ENCODE measurements around the gene KRTAP17-1.
"Not testable (repeated sequence)": the region's sequence is repeated elsewhere in the genome, so short reads cannot be mapped to it uniquely, and the experiment has no call there.

KRTAP17-1 gene

DNA sequence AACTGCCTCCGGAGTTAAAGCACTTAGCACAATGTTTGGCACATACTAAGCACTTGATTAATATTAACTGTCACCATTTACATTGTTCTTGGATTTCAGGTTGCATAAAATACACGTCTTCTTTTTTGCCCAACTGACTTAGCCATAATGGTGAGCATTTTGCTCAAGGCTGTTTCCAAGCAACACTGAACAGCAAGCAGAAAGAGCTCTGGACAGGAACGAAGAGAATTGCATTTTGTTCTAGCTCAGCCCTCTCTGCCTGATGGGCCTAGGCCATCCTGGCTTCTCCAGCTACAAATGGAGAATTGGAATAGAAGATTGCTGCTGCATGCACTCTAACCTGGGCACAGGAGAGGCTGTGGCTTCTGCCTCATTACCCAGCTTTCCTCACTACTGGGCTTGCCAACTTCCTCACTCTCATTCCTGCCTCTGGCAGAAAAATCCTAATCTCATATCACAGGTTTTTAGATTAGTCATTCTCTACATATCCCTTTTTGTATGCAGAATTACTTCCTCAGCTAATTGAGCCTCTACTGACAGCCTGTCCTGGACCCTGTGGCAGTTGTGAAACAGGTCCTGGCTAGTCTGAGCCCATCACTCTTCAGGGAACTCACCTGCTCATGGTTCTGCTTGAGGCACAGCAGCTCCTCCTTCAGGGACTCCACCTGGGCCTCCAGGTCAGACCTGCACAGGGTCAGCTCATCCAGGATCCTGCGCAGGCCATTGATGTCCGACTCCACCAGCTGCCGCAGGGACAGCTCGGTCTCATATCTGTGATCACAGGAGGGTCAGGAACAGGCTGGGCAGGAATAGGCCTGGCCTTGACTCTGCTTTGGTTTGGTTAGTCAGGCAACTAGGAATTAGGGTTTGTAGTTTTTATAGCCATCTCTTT, 32.6 kb upstream of the KRTAP17-1 start:
- no peak for DNase-seq (ENCODE audit: low read depth)
- TF ChIP-seq, protein P1, sequence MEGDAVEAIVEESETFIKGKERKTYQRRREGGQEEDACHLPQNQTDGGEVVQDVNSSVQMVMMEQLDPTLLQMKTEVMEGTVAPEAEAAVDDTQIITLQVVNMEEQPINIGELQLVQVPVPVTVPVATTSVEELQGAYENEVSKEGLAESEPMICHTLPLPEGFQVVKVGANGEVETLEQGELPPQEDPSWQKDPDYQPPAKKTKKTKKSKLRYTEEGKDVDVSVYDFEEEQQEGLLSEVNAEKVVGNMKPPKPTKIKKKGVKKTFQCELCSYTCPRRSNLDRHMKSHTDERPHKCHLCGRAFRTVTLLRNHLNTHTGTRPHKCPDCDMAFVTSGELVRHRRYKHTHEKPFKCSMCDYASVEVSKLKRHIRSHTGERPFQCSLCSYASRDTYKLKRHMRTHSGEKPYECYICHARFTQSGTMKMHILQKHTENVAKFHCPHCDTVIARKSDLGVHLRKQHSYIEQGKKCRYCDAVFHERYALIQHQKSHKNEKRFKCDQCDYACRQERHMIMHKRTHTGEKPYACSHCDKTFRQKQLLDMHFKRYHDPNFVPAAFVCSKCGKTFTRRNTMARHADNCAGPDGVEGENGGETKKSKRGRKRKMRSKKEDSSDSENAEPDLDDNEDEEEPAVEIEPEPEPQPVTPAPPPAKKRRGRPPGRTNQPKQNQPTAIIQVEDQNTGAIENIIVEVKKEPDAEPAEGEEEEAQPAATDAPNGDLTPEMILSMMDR (IDR thresholded peaks at IDR 0.05; ENCODE audit: insufficient read depth, low read depth, low read length, missing control alignments) = no peak
- no peak overlapping the region for H3K4me3 ChIP-seq (ENCODE audit: low read depth, low read length)

DNA sequence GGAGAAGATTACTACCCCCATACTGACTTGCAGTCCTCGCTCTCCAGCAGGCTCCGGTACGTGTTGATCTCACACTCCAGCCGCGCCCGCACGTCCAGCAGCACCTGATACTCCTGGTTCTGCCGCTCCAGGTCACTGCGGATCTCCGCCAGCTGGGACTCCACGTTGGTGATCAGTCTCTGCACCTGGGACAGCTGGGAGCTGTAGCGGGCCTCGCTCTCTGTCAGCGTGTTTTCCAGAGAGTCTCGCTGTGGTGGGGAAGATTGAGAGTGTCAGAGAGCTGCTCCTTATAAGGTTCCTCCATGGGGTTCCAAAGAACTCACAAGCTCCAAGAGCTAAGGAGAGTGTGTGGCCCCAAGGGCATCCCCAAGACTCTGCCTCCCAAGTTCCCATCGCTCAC, 30.9 kb upstream of the KRTAP17-1 start:
- H3K4me3 ChIP-seq (ENCODE audit: low read depth, low read length); DNase-seq (ENCODE audit: low read depth): not testable (repeated sequence)

DNA sequence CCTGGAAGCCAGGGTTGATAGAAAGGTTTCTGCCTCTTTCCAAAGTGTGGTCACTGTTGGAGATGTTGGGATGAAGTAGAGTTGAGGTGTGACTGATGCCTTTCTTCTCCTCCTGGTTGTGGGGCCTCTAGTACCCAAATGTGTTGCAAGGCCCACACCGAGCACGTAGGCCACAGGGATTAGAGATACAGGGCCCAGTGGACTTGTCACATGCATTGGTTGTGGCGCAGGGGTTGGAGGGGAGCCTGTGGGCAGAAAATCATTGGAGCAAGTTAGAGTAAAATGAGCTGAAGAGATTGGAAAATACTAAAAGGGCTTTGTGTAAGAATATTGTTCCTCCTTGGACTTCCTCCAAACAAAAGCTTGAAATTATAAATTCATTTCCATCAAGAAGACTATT, 30.5 kb upstream of the KRTAP17-1 start:
- DNase-seq (ENCODE audit: low read depth) = no peak
- TF ChIP-seq, protein P1 (IDR thresholded peaks at IDR 0.05; ENCODE audit: insufficient read depth, low read depth, low read length, missing control alignments) = no peak
- H3K4me3 ChIP-seq (ENCODE audit: low read depth, low read length) = no peak overlapping the region

DNA sequence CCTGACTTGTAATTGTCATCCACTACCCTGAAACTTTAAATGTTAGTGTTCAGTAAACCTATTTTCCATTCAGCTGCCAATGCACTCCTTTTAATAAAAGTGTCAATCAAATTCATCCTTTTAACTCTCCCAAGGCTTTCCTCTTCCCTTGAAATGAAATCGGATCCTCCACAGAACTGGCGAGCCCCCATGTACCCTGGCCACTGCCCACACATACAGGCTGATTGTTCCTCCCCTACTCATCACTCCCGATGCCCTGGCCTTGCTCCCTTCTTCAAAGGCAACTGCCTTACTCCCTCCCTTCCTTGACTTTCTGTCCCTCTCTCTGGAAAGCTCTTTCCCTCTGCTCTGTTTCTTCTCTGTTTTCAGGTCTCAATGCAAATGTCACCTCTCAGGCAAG, 27.5 kb upstream of the KRTAP17-1 start:
- DNase-seq (ENCODE audit: low read depth) = no peak
- TF ChIP-seq, protein P1 (IDR thresholded peaks at IDR 0.05; ENCODE audit: insufficient read depth, low read depth, low read length, missing control alignments) = no peak
- H3K4me3 ChIP-seq (ENCODE audit: low read depth, low read length) = no peak overlapping the region

DNA sequence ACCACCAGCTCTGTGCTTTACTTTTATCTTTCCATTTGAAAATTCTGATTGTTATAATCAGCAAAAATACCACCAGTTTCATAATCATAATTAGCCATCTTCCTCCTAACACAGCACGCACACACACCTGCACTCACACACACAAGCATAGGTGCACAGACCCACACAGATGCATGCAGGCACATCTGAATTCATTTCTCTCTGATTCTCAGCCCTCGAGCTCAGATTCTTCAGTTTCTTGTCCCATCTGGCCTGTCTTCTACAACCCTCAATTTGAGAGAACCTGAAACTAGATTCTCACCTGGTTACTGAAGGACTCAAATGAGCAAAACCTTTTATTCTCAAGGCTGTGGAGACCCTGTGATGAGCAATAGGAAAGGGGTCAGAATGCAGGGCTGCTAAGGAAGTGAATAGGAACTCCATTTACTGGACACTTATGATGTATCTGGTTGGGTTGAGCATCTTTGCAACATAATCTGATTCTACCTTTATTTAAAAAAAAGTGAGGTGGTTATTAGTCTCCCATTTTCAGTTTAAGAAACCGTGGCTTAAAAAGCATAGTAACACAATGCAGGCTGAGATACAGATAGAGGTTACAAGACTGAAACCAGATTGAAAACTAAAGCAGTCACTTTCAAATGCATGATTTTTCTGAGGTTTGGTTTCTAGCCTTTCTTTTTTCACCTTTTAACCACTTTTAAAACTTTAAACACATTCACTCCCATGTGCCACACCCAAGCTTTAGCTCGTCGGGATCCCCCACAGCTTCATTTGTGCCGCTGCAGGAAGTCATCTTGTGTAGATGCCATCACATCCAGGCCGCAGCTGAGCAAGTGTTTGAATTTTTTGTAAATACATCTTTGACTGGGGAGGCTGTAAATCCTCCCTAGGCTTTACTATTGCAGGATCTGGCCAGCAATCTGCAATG, 25.7 kb upstream of the KRTAP17-1 start:
- H3K4me3 ChIP-seq (ENCODE audit: low read depth, low read length) = no peak overlapping the region
- TF ChIP-seq, protein P1 (IDR thresholded peaks at IDR 0.05; ENCODE audit: insufficient read depth, low read depth, low read length, missing control alignments) = no peak
- DNase-seq (ENCODE audit: low read depth) = peak; percentile 29

DNA sequence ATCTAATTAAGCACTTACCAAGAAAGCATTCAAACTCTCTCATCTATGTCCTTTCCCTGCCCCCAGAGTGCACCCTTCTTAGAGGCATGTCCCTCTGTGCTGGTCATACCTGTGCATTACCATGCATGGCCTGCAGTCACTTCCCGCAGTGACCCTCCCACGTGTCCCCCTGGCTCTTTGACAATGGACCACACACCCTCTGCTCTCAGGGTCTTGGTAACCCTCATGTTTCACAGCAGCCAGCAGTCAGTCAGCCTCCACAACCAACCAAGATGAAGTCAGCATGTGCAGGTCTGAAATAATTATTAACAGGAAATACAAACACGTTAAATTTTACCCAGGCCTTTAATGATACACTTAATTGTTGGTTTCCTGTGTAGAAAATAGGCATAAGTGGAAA, 25.0 kb upstream of the KRTAP17-1 start:
- no peak for DNase-seq (ENCODE audit: low read depth)
- TF ChIP-seq, protein P1 (IDR thresholded peaks at IDR 0.05; ENCODE audit: insufficient read depth, low read depth, low read length, missing control alignments) = no peak

DNA sequence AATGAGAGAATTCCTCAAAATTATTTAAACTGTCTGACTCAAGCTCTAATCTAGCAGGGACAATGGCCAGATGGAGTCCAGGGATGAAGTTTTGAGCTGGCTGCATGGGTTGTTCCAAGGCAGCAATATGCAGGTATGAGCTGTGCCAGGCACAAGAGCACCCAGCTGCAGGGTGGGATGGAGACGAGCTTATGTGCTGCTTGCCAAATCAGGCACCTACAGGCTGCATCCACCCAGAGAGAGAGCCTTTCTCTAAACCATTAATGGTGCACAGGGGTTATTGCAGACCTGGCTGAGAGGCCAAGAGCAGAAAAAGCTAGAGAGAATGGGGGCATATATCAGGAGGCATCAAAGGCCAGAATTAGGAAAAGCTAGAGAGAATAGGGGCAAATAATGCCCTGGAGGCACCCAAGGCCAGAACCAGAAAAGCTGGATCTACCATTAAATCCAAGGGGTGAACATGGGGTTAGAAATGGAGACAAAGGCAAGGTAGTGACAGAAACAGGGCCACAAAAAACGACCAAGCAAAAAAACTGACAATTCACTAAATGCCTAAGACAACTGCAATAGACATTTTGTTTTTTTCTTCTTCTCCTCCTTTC, 24.2 kb upstream of the KRTAP17-1 start:
- no peak overlapping the region for H3K4me3 ChIP-seq (ENCODE audit: low read depth, low read length)
- DNase-seq (ENCODE audit: low read depth) = no peak
- TF ChIP-seq, protein P1 (IDR thresholded peaks at IDR 0.05; ENCODE audit: insufficient read depth, low read depth, low read length, missing control alignments) = no peak

More for the DNA sequence above, 25.0 kb upstream of the KRTAP17-1 start:
- no peak overlapping the region for H3K4me3 ChIP-seq (ENCODE audit: low read depth, low read length)
